Trophoblast cell (in vitro differentiated cells and primary cell): ENCODE measurements around the gene MELTF.

ENCODE experiments used
- DNase-seq, 2 donors: peaks; one replicate each; pipeline ENCODE4 v3.0.0-alpha.2; 2016
- H2AFZ ChIP-seq: 2 replicates; pipeline ENCODE4 v1.6.1; 2013; ENCODE audit warnings: low read length, moderate library complexity, mild to moderate bottlenecking; ENCODE audit not compliant: insufficient read depth, poor library complexity
- H2AK5ac ChIP-seq: 2 replicates; pipeline ENCODE4 v1.6.1; 2013; ENCODE audit warnings: mild to moderate bottlenecking, low read length
- H2BK120ac ChIP-seq: 2 replicates; pipeline ENCODE4 v1.6.1; 2013; ENCODE audit warnings: low read length, mild to moderate bottlenecking, moderate library complexity; ENCODE audit not compliant: insufficient read depth, poor library complexity
- H2BK12ac ChIP-seq: 2 replicates; pipeline ENCODE4 v1.6.1; 2013; ENCODE audit warnings: mild to moderate bottlenecking, low read length, moderate library complexity
- H2BK5ac ChIP-seq: 2 replicates; pipeline ENCODE4 v1.6.1; 2013; ENCODE audit warnings: low read length, low read depth, moderate library complexity, mild to moderate bottlenecking; ENCODE audit not compliant: poor library complexity
- H3K14ac ChIP-seq: 2 replicates; pipeline ENCODE4 v1.6.1; 2013; ENCODE audit warnings: mild to moderate bottlenecking, low read length
- H3K18ac ChIP-seq: 2 replicates; pipeline ENCODE4 v1.6.1; 2013; ENCODE audit warnings: mild to moderate bottlenecking, low read length
- H3K23ac ChIP-seq: 2 replicates; pipeline ENCODE4 v1.6.1; 2013; ENCODE audit warnings: low read length
- H3K27ac ChIP-seq: 2 replicates; pipeline ENCODE4 v1.5.1; 2013; ENCODE audit warnings: low read depth, mild to moderate bottlenecking, inconsistent platforms, low read length, moderate library complexity
- H3K27me3 ChIP-seq: 2 replicates; pipeline ENCODE4 v1.6.1; 2013; ENCODE audit warnings: inconsistent platforms, mild to moderate bottlenecking, low read length, moderate library complexity; ENCODE audit not compliant: insufficient read depth
- H3K36me3 ChIP-seq, 2 experiments: 1 replicate in 1 of 2; 2 replicates in 1 of 2; pipeline ENCODE4 v1.6.1; 2013; ENCODE audit warnings: low read length in 2 of 2, mild to moderate bottlenecking in 2 of 2, moderate library complexity in 1 of 2; ENCODE audit not compliant: insufficient read depth in 2 of 2, control insufficient read depth in 1 of 2
- H3K4ac ChIP-seq: 2 replicates; pipeline ENCODE4 v1.6.1; 2013; ENCODE audit warnings: low read depth, mild to moderate bottlenecking, low read length, moderate library complexity
- H3K4me1 ChIP-seq, 2 experiments: 1 replicate in 1 of 2; 2 replicates in 1 of 2; pipeline ENCODE4 v1.6.1; 2013; ENCODE audit warnings: low read length in 2 of 2, mild to moderate bottlenecking in 2 of 2, moderate library complexity in 1 of 2; ENCODE audit not compliant: insufficient read depth in 2 of 2, control insufficient read depth in 1 of 2
- H3K4me2 ChIP-seq: 2 replicates; pipeline ENCODE4 v1.6.1; 2013; ENCODE audit warnings: inconsistent platforms, mild to moderate bottlenecking, low read length, moderate library complexity
- H3K4me3 ChIP-seq: 2 replicates; pipeline ENCODE4 v1.5.1; 2013; ENCODE audit warnings: mild to moderate bottlenecking, low read depth, low read length, inconsistent platforms
- H3K79me1 ChIP-seq: one replicate; pipeline ENCODE4 v1.6.1; 2013; ENCODE audit warnings: low read length
- H3K79me2 ChIP-seq: 2 replicates; pipeline ENCODE4 v1.6.1; 2013; ENCODE audit warnings: low read length, mild to moderate bottlenecking; ENCODE audit not compliant: control insufficient read depth, insufficient read depth, poor library complexity
- H3K9ac ChIP-seq: 2 replicates; pipeline ENCODE4 v1.6.1; 2013; ENCODE audit warnings: mild to moderate bottlenecking, low read length
- H3K9me3 ChIP-seq: 2 replicates; pipeline ENCODE4 v1.6.1; 2013; ENCODE audit warnings: low read depth, mild to moderate bottlenecking, control low read depth, inconsistent platforms, low read length; ENCODE audit not compliant: insufficient read depth
- H4K12ac ChIP-seq: 2 replicates; pipeline ENCODE4 v1.6.1; 2013; ENCODE audit warnings: low read depth, mild to moderate bottlenecking, low read length, moderate library complexity
- H4K8ac ChIP-seq: 2 replicates; pipeline ENCODE4 v1.6.1; 2013; ENCODE audit warnings: low read depth, mild to moderate bottlenecking, low read length, moderate library complexity
- H4K91ac ChIP-seq: one replicate; pipeline ENCODE4 v1.6.1; 2013; ENCODE audit warnings: low read depth, mild to moderate bottlenecking, low read length, moderate library complexity
- WGBS: extraction: QIAGEN DNeasy Blood & Tissue Kit; methylation state at CpG from one replicate; pipeline ENCODE4 v1.1.7; 2013; ENCODE audit warnings: missing lambda C conversion rate; ENCODE audit not compliant: insufficient read length, insufficient coverage; ENCODE audit errors: extremely low coverage; 5-methylcytosine and 5-hydroxymethylcytosine counted together

MELTF gene

DNA sequence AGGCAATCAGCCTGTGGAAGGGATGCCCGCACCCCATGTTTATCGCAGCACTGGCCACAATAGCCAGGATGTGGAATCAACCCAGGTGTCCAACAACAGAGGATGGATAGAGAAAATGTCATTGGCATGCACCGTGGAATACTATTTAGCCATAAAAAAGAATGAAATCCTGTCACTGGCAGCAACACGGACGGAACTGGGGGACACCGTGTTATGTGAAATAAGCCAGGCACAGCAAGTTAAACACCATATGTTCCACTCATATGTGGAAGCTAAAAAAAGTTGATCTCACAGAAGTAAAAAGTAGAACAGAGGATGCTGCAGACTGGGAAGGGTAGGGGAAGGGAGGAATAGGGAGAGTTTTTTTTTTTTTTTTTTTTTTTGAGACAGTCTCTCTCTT lies 15.6 kb downstream of the MELTF start:
- no peak overlapping the region for H3K4me3 ChIP-seq
- H3K9ac ChIP-seq = no peak overlapping the region
- no peak overlapping the region for H4K12ac ChIP-seq
- no peak overlapping the region for H2AK5ac ChIP-seq
- H2BK120ac ChIP-seq = no peak overlapping the region
- H4K8ac ChIP-seq = no peak overlapping the region
- no peak overlapping the region for H3K23ac ChIP-seq
- H3K4me1 ChIP-seq = no peaks in the 10 kb centered on the region
- H3K4ac ChIP-seq = no peak overlapping the region
- no CpG with 5 or more reads among the region's 6 CpGs for WGBS
- H3K36me3 ChIP-seq = no peaks in the 10 kb centered on the region
- H3K14ac ChIP-seq = no peak overlapping the region
- no peaks in the 10 kb centered on the region for H3K27me3 ChIP-seq
- no peak overlapping the region for H2AFZ ChIP-seq
- H4K91ac ChIP-seq = no peak overlapping the region
- H2BK5ac ChIP-seq = no peak overlapping the region
- DNase-seq = no peak
- no peaks in the 10 kb centered on the region for H3K79me2 ChIP-seq
- H3K9me3 ChIP-seq = no peaks in the 10 kb centered on the region
- no peak overlapping the region for H3K18ac ChIP-seq
- no peak overlapping the region for H3K4me2 ChIP-seq
- no peak overlapping the region for H2BK12ac ChIP-seq
- H3K79me1 ChIP-seq = no peaks in the 10 kb centered on the region
- H3K27ac ChIP-seq = no peak overlapping the region

DNA sequence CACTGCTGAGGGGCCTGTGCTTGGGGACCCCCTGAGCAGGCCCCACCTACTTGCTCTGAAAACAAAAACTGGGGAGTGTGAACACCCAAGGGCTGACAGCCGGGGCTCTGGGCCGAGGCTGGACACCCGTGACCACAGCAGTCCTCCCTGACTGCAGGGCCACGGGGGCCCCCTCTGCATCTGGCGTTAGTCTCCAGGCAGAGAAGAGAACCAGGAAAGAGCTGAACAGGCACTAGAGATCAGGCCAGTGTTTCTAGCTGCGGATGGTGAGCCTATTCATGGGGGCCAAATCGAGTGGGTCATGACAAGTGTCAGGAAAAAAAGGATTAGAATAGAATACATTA lies 17.1 kb downstream of the MELTF start:
- H3K27ac ChIP-seq = no peak overlapping the region
- no peak overlapping the region for H4K12ac ChIP-seq
- no peak overlapping the region for H2BK5ac ChIP-seq
- no peak overlapping the region for H2AFZ ChIP-seq
- no peak overlapping the region for H3K4ac ChIP-seq
- H3K9me3 ChIP-seq = no peaks in the 10 kb centered on the region
- H3K4me1 ChIP-seq = no peaks in the 10 kb centered on the region
- no peak overlapping the region for H2BK12ac ChIP-seq
- H2BK120ac ChIP-seq = no peak overlapping the region
- no peak overlapping the region for H3K14ac ChIP-seq
- whole genome bisulfite sequencing = no CpG with 5 or more reads among the region's 7 CpGs
- H3K79me1 ChIP-seq = no peaks in the 10 kb centered on the region
- no peaks in the 10 kb centered on the region for H3K36me3 ChIP-seq
- no peaks in the 10 kb centered on the region for H3K79me2 ChIP-seq
- no peak overlapping the region for H3K23ac ChIP-seq
- H4K91ac ChIP-seq = no peak overlapping the region
- no peak overlapping the region for H3K18ac ChIP-seq
- H3K27me3 ChIP-seq = no peaks in the 10 kb centered on the region
- no peak overlapping the region for H4K8ac ChIP-seq
- no peak overlapping the region for H3K4me2 ChIP-seq
- H3K4me3 ChIP-seq = no peak overlapping the region
- no peak for DNase-seq
- H3K9ac ChIP-seq = no peak overlapping the region
- no peak overlapping the region for H2AK5ac ChIP-seq

DNA sequence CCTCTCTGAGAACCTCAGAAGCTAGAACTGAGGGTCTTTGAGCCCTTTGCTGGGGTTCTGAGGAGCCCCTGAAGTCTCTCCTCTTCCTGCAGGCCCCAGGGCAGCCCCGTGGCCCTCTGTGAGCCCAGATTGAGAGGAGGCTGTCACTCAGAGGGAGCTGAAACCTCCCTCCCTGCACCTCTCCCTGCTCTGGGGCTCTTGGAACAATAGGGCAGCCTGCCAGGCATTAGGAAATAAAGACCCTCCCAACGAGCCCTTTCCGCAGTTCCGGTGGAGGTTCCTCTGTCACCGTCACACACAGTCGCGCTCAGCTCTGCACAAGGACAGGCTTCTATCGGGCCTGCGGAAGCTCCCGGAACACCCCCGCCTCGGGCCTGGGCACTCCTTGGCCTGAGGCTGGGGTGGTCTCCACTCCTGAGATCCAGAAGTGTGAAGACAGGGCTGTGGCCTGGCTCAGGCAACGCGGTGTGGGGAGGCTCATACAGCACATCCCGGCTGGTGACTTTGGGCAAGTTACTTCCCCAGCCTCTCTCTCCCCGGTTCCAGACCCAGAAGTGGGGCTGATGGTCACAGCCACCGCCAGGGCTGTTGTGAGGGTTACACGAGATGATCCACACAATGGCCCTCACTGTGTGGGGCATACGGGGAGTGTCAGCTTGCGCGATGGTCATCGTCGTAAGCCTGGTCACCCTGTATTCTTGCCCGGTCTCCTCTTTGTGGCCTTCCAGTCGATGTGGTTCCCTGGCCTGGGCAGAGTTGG lies 17.7 kb downstream of the MELTF start:
- no peak overlapping the region for H3K27ac ChIP-seq
- H3K9me3 ChIP-seq = no peaks in the 10 kb centered on the region
- H2BK12ac ChIP-seq = no peak overlapping the region
- H3K4ac ChIP-seq = no peak overlapping the region
- H3K18ac ChIP-seq = no peak overlapping the region
- no peak overlapping the region for H3K4me3 ChIP-seq
- H3K79me1 ChIP-seq = no peaks in the 10 kb centered on the region
- H3K9ac ChIP-seq = no peak overlapping the region
- no peak overlapping the region for H3K14ac ChIP-seq
- H3K23ac ChIP-seq = no peak overlapping the region
- no peak overlapping the region for H4K8ac ChIP-seq
- H3K36me3 ChIP-seq = no peaks in the 10 kb centered on the region
- H2AFZ ChIP-seq = no peak overlapping the region
- H3K27me3 ChIP-seq = no peaks in the 10 kb centered on the region
- no peak overlapping the region for H3K4me2 ChIP-seq
- H4K12ac ChIP-seq = no peak overlapping the region
- no peak for DNase-seq
- no peak overlapping the region for H2BK120ac ChIP-seq
- H3K79me2 ChIP-seq = no peaks in the 10 kb centered on the region
- H4K91ac ChIP-seq = no peak overlapping the region
- no peak overlapping the region for H2BK5ac ChIP-seq
- no peaks in the 10 kb centered on the region for H3K4me1 ChIP-seq
- WGBS = no CpG with 5 or more reads among the region's 25 CpGs
- H2AK5ac ChIP-seq = no peak overlapping the region

DNA sequence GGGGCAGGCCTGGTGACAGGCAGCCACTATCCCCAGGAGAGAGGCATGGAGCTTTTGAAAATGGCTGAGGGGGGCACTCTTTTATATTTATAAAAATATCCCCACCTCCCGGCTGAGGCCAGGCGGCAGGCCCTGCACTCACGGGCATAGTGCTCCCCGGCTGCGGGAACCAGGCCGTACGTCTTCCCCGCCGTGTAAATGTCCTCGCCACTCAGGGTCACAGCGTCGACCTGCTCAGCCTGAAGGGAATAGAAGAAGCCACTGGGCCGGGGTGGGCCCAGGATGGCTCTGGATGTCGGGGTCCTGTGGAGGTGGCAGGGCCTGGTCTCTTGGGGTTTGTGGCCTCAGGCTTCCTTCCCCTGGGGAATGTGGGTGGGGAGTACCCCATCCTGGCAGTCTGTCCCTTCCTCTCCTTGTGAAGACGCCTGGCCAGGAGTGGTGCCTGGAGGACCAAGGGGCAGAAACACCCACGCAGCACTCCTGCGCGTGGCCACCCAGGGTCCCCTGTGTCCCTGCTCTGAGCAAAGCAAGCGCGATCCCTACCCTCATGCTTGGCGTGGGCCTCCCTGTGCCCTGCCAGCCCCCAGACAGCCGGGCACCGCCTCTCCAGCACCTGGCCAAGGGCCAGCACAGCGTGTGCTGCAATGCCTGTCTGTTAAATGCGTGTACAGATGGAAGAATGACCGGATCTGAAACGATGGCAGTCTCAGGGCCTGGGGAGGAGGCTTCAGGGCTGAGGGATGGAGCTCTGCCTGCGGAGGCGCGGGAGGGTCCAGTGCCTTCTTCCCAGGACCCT lies 18.9 kb downstream of the MELTF start:
- H3K4me3 ChIP-seq = no peak overlapping the region
- no peak overlapping the region for H3K23ac ChIP-seq
- H3K27me3 ChIP-seq = no peaks in the 10 kb centered on the region
- H2BK12ac ChIP-seq = no peak overlapping the region
- no peaks in the 10 kb centered on the region for H3K36me3 ChIP-seq
- H3K14ac ChIP-seq = no peak overlapping the region
- no peaks in the 10 kb centered on the region for H3K79me2 ChIP-seq
- no peak overlapping the region for H4K8ac ChIP-seq
- DNase-seq = no peak
- H3K4me1 ChIP-seq = no peaks in the 10 kb centered on the region
- no peaks in the 10 kb centered on the region for H3K79me1 ChIP-seq
- WGBS = no CpG with 5 or more reads among the region's 30 CpGs
- no peak overlapping the region for H4K12ac ChIP-seq
- H4K91ac ChIP-seq = no peak overlapping the region
- no peak overlapping the region for H2AFZ ChIP-seq
- H2BK120ac ChIP-seq = no peak overlapping the region
- no peak overlapping the region for H2AK5ac ChIP-seq
- H2BK5ac ChIP-seq = no peak overlapping the region
- H3K4ac ChIP-seq = no peak overlapping the region
- no peak overlapping the region for H3K4me2 ChIP-seq
- no peak overlapping the region for H3K18ac ChIP-seq
- H3K27ac ChIP-seq = no peak overlapping the region
- H3K9ac ChIP-seq = no peak overlapping the region
- H3K9me3 ChIP-seq = no peaks in the 10 kb centered on the region
